Naive thymus-derived CD4-positive, alpha-beta T cell (primary cell): ENCODE measurements around the gene ECHDC1. TPM values are rescaled to one million over a fixed set of nuclear protein-coding genes. Genes with fewer than 3 reads are reported as not detected.

Experiments used
- ATAC-seq: fragments of 150-1000 bp; cut with Tn5 transposase; 2 replicates; pipeline ENCODE4 v1.10.0; 2021; ENCODE audit warnings: mild to moderate bottlenecking, moderate library complexity
- CTCF ChIA-PET: fragments of 350-600 bp; sonication (Branson Sonifier 250); formaldehyde crosslinking; loops from one replicate; lab custom pipeline; 2021; ENCODE audit warnings: antibody characterized with exemption; lab: Charles Lee
- POLR2A ChIA-PET: fragments of 350-600 bp; sonication (Branson Sonifier 250); formaldehyde crosslinking; loops from one replicate; lab custom pipeline; 2021; ENCODE audit warnings: antibody characterized with exemption, inconsistent platforms; lab: Charles Lee
- DNase-seq, 9 donors: peaks; one replicate each; pipeline versions ENCODE4 v3.0.0 to v3.0.0-alpha.2; 2020 to 2022; ENCODE audit warnings: mixed read lengths in 1 of 9
- H3K27ac ChIP-seq: one replicate; pipeline ENCODE4 v1.7.0; 2013; ENCODE audit warnings: mild to moderate bottlenecking, low read depth, low read length, moderate library complexity
- H3K27me3 ChIP-seq, 2 donors: one replicate each; pipeline ENCODE4 v1.7.0; 2013; ENCODE audit warnings: low read length in 2 of 2, mild to moderate bottlenecking in 2 of 2, moderate library complexity in 2 of 2; ENCODE audit not compliant: control insufficient read depth in 2 of 2, insufficient read depth in 2 of 2
- H3K36me3 ChIP-seq, 3 experiments: 1 replicate in 2 of 3; 2 replicates in 1 of 3; pipeline ENCODE4 v1.7.0; 2013; ENCODE audit warnings: low read length in 3 of 3, mild to moderate bottlenecking in 3 of 3, moderate library complexity in 1 of 3; ENCODE audit not compliant: insufficient read depth in 3 of 3, control insufficient read depth in 2 of 3
- H3K4me1 ChIP-seq, 2 donors: one replicate each; pipeline ENCODE4 v1.7.0; 2013; ENCODE audit warnings: low read length in 2 of 2, mild to moderate bottlenecking in 2 of 2, moderate library complexity in 1 of 2; ENCODE audit not compliant: control insufficient read depth in 2 of 2, insufficient read depth in 2 of 2
- H3K4me3 ChIP-seq: 2 replicates; pipeline ENCODE4 v1.7.0; 2013; ENCODE audit warnings: mild to moderate bottlenecking, low read length
- H3K9me3 ChIP-seq, 3 experiments: 1 replicate in 2 of 3; 2 replicates in 1 of 3; pipeline ENCODE4 v1.7.0; 2013; ENCODE audit warnings: low read length in 3 of 3; ENCODE audit not compliant: control insufficient read depth in 2 of 3
- H3K27ac Mint-ChIP-seq, 9 donors: one replicate each; pipeline ENCODE4 v1.8.0; 2020 to 2022; ENCODE audit warnings: mixed read lengths in 9 of 9, mild to moderate bottlenecking in 8 of 9, moderate library complexity in 5 of 9, inconsistent platforms in 2 of 9
- H3K27me3 Mint-ChIP-seq, 5 donors: one replicate each; pipeline ENCODE4 v1.8.0; 2021 to 2022; ENCODE audit warnings: mixed read lengths in 5 of 5, mild to moderate bottlenecking in 1 of 5
- H3K36me3 Mint-ChIP-seq, 5 donors: one replicate each; pipeline ENCODE4 v1.8.0; 2020 to 2022; ENCODE audit warnings: mixed read lengths in 5 of 5, mild to moderate bottlenecking in 3 of 5, inconsistent platforms in 1 of 5
- H3K4me1 Mint-ChIP-seq, 7 donors: one replicate each; pipeline ENCODE4 v1.8.0; 2020 to 2022; ENCODE audit warnings: mixed read lengths in 7 of 7, mild to moderate bottlenecking in 3 of 7, inconsistent platforms in 1 of 7
- H3K4me3 Mint-ChIP-seq, 10 donors: one replicate each; pipeline ENCODE4 v1.8.0; 2020 to 2022; ENCODE audit warnings: mild to moderate bottlenecking in 10 of 10, mixed read lengths in 10 of 10, moderate library complexity in 6 of 10, inconsistent platforms in 2 of 10
- H3K9me3 Mint-ChIP-seq, 11 donors: one replicate each; pipeline ENCODE4 v1.8.0; 2020 to 2022; ENCODE audit warnings: mixed read lengths in 11 of 11, mild to moderate bottlenecking in 4 of 11, inconsistent platforms in 1 of 11, moderate library complexity in 1 of 11
- intact Hi-C, 2 donors: fragments of 100-400 bp; cut with micrococcal nuclease; formaldehyde crosslinking; loops; one replicate each; pipeline ENCODE4 v1.15.1; 2023
- polyA plus RNA-seq, 2 donors: library from polyadenylated mRNA; unstranded; fragments of 300-500 nt; fragmentation: Illumina TruSeq; gene quantifications; one replicate each; pipeline ENCODE4 v1.2.3, GENCODE V29; 2021
- total RNA-seq, 6 experiments: library from RNA in 5 of 6; stranded (reverse) in 5 of 6; gene quantifications; 1 replicate in 5 of 6; 2 replicates in 1 of 6; pipeline ENCODE4 v1.2.3 and lab custom pipeline; 2021 to 2026

ECHDC1 gene
- total and polyA plus RNA-seq, 7 experiments from 2014 or later, result 18.1 to 77.0 (median 40.3) TPM

DNA sequence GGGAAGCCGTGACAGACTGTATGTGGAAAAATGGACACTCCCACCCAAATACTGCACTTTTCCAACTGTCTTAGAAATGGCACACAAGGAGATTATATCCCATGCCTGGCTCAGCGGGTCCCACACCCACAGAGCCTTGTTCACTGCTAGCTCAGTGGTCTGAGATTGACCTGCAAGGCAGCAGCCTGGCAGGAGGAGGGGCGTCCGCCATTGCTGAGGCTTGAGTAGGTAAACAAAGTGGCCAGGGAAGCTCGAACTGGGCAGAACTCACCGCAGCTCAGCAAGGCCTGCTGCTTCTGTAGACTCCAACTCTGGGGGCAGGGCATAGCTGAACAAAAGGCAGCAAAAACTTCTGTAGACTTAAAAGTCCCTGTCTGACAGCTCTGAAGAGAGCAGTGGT lies 88.1 kb downstream of the ECHDC1 start:
- no peaks in the 10 kb centered on the region for H3K9me3 ChIP-seq
- ATAC-seq, result no peak
- H3K27ac Mint-ChIP-seq, result no peak overlapping the region
- no peak overlapping the region for H3K4me3 Mint-ChIP-seq
- H3K4me1 ChIP-seq, result no peaks in the 10 kb centered on the region
- intact Hi-C loops, result no loop called here
- no peaks in the 10 kb centered on the region for H3K4me1 Mint-ChIP-seq
- DNase-seq, result no peak
- no peaks in the 10 kb centered on the region for H3K9me3 Mint-ChIP-seq
- ChIA-PET POLR2A (no interaction called here), CTCF (interaction anchor here (0.6 to 1.3 kb wide), 4 partner anchors 9 to 1463 kb away, joined by 3 to 4 read pairs (median 3); partner anchors contain the start of gene RNF146)
- H3K36me3 ChIP-seq, result no peaks in the 10 kb centered on the region
- no peaks in the 10 kb centered on the region for H3K36me3 Mint-ChIP-seq
- H3K27me3 Mint-ChIP-seq, result peaks cover 6 to 21% (median 11%) of the 10 kb centered on the region in 5 donors
- H3K27me3 ChIP-seq, result no peaks in the 10 kb centered on the region
- H3K4me3 ChIP-seq, result no peak overlapping the region
- no peak overlapping the region for H3K27ac ChIP-seq

DNA sequence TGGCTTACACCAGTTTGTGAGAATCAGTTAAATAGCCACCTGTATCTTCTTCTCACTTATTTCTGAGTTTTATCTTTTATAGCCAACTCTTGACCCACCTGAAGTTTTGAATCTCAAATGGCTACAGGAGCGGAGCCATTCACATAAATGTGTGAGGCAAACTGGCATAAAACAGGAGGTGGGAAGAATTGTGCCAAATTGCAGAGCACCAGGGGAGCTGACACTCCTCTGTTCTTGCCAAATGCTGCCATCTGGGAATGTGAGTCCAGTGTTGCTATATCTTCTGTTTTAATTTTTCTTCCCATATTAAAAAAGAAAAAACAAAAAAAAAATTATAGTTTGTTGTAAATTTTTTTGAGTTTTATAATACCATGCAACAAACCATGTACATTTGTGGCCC lies 93.8 kb downstream of the ECHDC1 start:
- H3K27ac Mint-ChIP-seq, result no peak overlapping the region
- H3K36me3 Mint-ChIP-seq, result no peaks in the 10 kb centered on the region
- ChIA-PET POLR2A (no interaction called here), CTCF (no interaction called here)
- intact Hi-C loops, result no loop called here
- no peaks in the 10 kb centered on the region for H3K4me1 Mint-ChIP-seq
- H3K9me3 Mint-ChIP-seq, result no peaks in the 10 kb centered on the region
- no peaks in the 10 kb centered on the region for H3K4me1 ChIP-seq
- no peak overlapping the region for H3K4me3 Mint-ChIP-seq
- H3K9me3 ChIP-seq, result no peaks in the 10 kb centered on the region
- peaks cover 6 to 22% (median 6%) of the 10 kb centered on the region in 5 donors for H3K27me3 Mint-ChIP-seq
- DNase-seq (no peak), ATAC-seq (no peak)
- H3K27ac ChIP-seq, result no peak overlapping the region
- no peaks in the 10 kb centered on the region for H3K36me3 ChIP-seq
- peaks cover 0 to 3% of the 10 kb centered on the region in 2 donors for H3K27me3 ChIP-seq
- H3K4me3 ChIP-seq, result no peak overlapping the region

DNA sequence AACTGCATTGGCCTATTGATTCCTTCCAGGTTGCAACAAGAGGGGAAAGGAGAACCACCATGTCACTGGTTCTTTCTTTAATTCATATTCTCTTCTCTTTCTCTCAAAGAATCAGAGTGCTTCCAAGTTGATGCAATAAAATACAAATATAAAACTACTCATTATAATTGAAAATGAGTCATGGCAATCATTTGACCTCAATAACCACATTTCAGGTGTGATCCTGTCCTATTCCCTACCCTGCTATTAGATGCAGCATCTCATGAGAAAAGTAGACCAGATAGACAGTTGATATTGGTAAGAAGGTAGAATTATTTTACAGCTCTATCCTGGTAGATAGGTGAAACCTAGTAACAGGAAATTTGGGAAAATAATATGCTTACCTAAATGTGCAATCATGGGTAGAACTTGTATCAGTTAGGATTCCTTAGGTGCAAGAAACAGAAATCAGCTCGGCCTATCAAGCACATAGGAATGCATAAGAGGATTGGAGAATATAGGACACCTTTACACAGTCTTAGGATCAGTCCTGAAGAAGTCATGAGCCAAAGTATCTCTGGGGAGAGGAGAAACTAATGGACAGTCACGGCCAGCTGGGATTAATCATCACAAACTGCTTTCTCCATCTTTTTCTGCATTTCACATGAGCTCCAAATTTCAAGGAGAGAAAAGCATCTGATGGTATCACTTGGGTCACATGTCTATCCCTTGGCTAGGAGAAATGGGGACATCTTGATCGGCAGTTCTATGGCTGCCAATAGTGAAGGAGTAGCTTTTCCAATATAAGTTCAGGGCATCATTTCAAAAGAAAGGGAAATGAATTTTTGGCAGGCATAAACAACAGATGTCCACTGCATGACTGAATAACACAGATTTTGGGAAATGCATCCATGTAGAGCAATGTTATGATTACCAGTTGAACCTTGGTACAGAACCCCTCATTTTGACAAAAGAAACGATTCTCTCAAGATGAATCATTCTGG lies 96.0 kb downstream of the ECHDC1 start:
- no peak overlapping the region for H3K27ac ChIP-seq
- H3K27me3 ChIP-seq, result peaks cover 0 to 3% of the 10 kb centered on the region in 2 donors
- ATAC-seq (no peak), DNase-seq (no peak)
- H3K9me3 ChIP-seq, result no peaks in the 10 kb centered on the region
- Mint-ChIP-seq H3K36me3 (no peaks in the 10 kb centered on the region), H3K9me3 (no peaks in the 10 kb centered on the region), H3K4me1 (no peaks in the 10 kb centered on the region), H3K4me3 (no peak overlapping the region), H3K27me3 (peaks cover 0 to 12% (median 8%) of the 10 kb centered on the region in 5 donors), H3K27ac (no peak overlapping the region)
- no peak overlapping the region for H3K4me3 ChIP-seq
- intact Hi-C loops, result no loop called here
- H3K36me3 ChIP-seq, result no peaks in the 10 kb centered on the region
- no peaks in the 10 kb centered on the region for H3K4me1 ChIP-seq
- ChIA-PET CTCF (interaction anchor here (0.8 kb wide), 1 partner anchor 9 kb away, joined by 3 read pairs; no protein-coding TSS in a partner anchor), POLR2A (no interaction called here)

DNA sequence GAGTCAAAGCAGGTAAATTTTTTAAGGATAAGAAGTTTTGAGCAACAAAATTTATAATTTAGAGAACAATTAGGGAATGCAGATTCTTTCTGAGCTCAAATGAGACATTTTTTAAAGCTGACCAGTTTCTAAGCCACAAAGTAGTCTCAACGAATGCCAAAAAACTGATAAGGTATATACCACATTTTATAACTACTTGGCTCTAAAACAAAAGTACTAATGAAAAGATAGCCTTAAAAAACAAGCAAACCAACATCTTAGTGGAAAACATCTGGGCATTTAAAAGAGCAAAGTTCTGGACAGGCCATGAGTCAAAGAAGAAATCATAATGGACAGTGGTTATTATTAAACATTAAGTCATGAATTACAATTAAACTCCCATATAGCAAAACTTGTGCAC lies 99.9 kb downstream of the ECHDC1 start:
- H3K27me3 ChIP-seq, result peaks cover 0 to 3% of the 10 kb centered on the region in 2 donors
- Mint-ChIP-seq H3K36me3 (no peaks in the 10 kb centered on the region), H3K27me3 (peaks cover 12 to 25% (median 15%) of the 10 kb centered on the region in 5 donors), H3K9me3 (peaks cover 0 to 2% (median 0%) of the 10 kb centered on the region in 11 donors), H3K4me1 (no peaks in the 10 kb centered on the region), H3K27ac (no peak overlapping the region), H3K4me3 (no peak overlapping the region)
- POLR2A ChIA-PET, result no interaction called here
- no peak overlapping the region for H3K27ac ChIP-seq
- no peaks in the 10 kb centered on the region for H3K9me3 ChIP-seq
- H3K4me3 ChIP-seq, result no peak overlapping the region
- no peaks in the 10 kb centered on the region for H3K36me3 ChIP-seq
- H3K4me1 ChIP-seq, result no peaks in the 10 kb centered on the region
- no peak for DNase-seq
- CTCF ChIA-PET, result no interaction called here
- ATAC-seq, result no peak
- intact Hi-C loops, result no loop called here

Other genes starting within 250 kb of the ECHDC1 start
- gene RSPO3, start 224.9 kb downstream of the ECHDC1 start, total RNA-seq, result not detected
- not detected for gene RSPO3, start 224.9 kb downstream of the ECHDC1 start, polyA plus RNA-seq
- 10 to 100 TPM; 17.6 to 38.1 (median 20.8) TPM for gene RNF146, start 76.7 kb downstream of the ECHDC1 start, total RNA-seq
- gene RNF146, start 76.7 kb downstream of the ECHDC1 start, polyA plus RNA-seq, result 10 to 100 TPM in 1 of 2 donors, 1 to 10 TPM in 1; 8.1 to 14.9 TPM
- 10 to 100 TPM in 1 of 5 experiments, 1 to 10 TPM in 2, under 1 TPM in 2; 0.64 to 11.3 (median 2.3) TPM for gene KIAA0408, start 115.8 kb upstream of the ECHDC1 start, total RNA-seq
- under 1 TPM in 1 of 2 donors, not detected in 1; 0.14 TPM for gene KIAA0408, start 115.8 kb upstream of the ECHDC1 start, polyA plus RNA-seq
- gene C6orf58, start 233.6 kb upstream of the ECHDC1 start, total RNA-seq, result not detected
- gene C6orf58, start 233.6 kb upstream of the ECHDC1 start, polyA plus RNA-seq, result not detected